ENCODE measurements around the gene YWHAQ. TPM values are rescaled to one million over a fixed set of nuclear protein-coding genes. Genes with fewer than 3 reads are reported as not detected.
"Not testable (repeated sequence)": the region's sequence is repeated elsewhere in the genome, so short reads cannot be mapped to it uniquely, and the experiment has no call there.

Gene YWHAQ
- total RNA-seq, 1 donor from 2014 or later = 102 TPM

DNA sequence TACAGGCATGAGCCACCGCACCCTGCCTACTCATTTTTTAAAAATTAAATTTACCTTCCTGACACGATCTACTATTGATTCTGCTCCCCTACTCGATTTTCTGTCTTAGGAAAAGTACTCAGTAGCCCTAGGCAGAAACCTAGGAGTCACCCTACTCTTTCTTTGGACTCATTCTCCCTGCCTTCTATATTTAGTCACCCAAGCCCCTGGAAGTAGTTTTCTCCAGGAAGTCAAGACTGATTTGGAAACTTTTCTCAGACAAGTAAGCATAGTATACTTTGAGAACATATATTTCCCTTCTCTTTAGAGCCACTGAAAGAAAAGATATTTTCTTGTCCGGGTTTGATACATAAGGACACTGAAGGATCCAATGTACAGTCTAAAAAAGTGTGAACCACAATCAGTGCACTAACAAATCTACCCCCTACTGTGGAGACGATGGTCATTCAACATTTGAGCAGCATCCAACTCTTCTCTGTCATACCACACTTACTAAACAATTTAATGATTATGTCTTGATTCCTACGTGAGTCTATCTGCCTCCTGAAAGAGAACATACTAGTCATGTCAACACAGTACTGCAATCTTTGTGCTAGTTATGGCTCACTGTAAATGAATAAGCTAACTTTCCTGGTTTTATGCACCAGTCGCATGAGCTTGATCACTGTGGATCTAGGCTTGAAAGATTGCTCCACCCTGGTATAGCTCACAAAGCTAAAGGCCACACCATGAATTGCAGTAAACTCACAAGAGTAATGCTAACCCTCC is 19.8 kb downstream of the YWHAQ start:
- intact Hi-C loops (cut with DNase I) = no loop called here
- no peak for ATAC-seq (ENCODE audit: poor library complexity)
- no peak for DNase-seq

GRCh38 chr2:9608491-9608890 is 22.3 kb downstream of the YWHAQ start:
- ATAC-seq (ENCODE audit: poor library complexity) = peak; percentile 16
- intact Hi-C loops (cut with DNase I); DNase-seq: not testable (repeated sequence)

DNA sequence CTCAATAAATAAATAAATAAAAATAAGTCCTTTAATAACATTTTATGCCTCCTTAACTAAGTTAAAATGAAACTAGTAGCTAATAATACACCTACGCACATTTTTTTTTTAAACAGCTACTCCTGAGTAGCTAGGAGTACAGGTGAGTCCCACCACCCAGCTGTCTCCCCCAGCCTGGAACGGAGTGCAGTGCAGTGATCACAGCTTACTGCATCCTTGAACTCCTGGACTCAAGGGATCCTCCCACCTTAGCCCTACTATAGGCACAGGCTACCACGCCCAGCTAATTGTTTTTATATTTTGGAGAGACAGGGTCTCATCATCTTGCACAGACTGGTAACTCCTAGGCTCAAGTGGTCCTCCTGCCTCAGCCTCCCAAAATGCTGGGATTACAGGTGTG is 28.4 kb downstream of the YWHAQ start:
- no peak for ATAC-seq (ENCODE audit: poor library complexity)
- intact Hi-C loops (cut with DNase I) = no loop called here
- no peak for DNase-seq

- ATAC-seq (ENCODE audit: poor library complexity) = no peak
- intact Hi-C loops (cut with DNase I) = no loop called here
- no peak for DNase-seq
Observed at GRCh38 chr2:9601397-9601796, 29.4 kb downstream of the YWHAQ start.

- no peak for ATAC-seq (ENCODE audit: poor library complexity)
- DNase-seq = no peak
- intact Hi-C loops (cut with DNase I) = no loop called here
Observed at GRCh38 chr2:9599430-9599829, 31.4 kb downstream of the YWHAQ start.

DNA sequence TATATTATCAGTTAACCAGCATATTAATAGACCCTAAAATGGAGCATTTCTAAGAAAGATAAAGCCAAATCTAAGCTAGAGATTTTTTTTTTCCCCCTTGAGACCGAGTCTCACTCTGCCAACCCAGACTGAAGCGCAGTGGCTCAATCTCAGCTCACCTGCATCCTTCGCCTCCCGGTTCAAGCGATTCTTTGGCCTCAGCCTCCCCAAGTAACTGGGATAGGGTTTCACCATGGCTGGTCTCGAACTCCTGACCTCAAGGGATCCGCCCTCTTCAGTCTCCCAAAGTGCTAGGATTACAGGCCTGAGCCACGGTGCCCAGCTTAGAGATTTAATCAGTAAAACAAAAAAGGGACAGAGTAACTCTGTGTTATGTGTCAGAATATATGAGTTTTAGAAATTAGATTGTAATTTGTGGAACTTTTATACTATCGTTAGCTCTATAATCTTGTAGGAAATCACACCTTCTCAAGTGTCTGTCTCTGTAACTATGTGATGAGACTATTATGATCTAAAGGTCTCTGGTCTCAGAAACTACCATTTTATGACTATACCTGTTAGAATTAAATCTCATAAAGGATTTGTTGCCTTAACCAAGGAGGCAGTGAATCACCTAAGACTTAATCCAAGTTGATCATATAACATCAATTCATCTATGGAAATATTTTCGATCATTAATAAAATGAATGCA is 34.0 kb downstream of the YWHAQ start:
- DNase-seq (no peak), ATAC-seq (ENCODE audit: poor library complexity) (no peak)
- intact Hi-C loops (cut with DNase I) = no loop called here

DNA sequence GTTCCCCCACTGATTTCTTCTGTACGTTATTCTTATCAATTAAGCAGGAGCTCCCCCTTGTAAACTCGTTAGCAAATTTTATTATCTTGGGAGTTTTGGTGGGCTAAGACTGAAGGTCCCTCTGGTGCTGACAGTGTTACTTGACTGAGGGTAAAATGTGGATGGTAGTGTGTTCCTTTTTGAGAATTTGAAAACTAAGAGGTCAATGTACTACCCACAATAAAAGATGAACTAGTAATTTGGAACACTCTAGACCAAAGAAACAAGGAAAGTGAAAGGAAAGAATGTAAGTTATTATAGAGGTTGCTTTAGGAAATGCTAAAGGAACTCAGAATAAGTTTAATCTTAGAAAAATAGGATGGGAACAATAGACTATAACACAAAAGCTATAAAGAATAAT is 35.1 kb downstream of the YWHAQ start:
- intact Hi-C loops (cut with DNase I) = no loop called here
- ATAC-seq (ENCODE audit: poor library complexity) (no peak), DNase-seq (no peak)

GRCh38 chr2:9595256-9595655 is 35.5 kb downstream of the YWHAQ start:
- ATAC-seq (ENCODE audit: poor library complexity); intact Hi-C loops (cut with DNase I); DNase-seq: not testable (repeated sequence)

- intact Hi-C loops (cut with DNase I) = no loop called here
- DNase-seq = no peak
Observed at GRCh38 chr2:9594366-9595054, 36.3 kb downstream of the YWHAQ start.

GRCh38 chr2:9593925-9594324 is 36.9 kb downstream of the YWHAQ start:
- DNase-seq (no peak), ATAC-seq (ENCODE audit: poor library complexity) (peak; percentile 49)
- intact Hi-C loops (cut with DNase I) = no loop called here

More at GRCh38 chr2:9594366-9595054, 36.3 kb downstream of the YWHAQ start:
- peak; percentile 83 for ATAC-seq (ENCODE audit: poor library complexity)

DNA sequence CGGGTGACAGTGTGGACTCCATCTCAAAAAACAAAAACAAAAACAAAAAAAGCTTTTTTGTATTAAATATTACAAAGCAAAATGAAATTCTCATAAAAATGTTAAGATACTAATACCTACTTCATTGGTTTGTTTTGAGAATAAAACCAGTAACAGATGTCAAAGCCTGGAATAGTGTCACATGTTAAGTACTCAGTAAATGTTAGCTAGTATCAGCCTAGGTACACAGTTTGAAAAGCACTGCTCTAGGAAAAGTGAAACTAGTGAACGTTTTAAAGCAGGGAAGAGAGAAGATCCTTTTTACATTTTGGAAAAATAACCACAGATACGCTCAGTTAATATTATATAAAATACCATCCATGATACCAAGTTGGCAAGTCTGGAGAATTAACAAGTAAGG is 38.1 kb downstream of the YWHAQ start:
- intact Hi-C loops (cut with DNase I) = no loop called here
- ATAC-seq (ENCODE audit: poor library complexity) = no peak

DNA sequence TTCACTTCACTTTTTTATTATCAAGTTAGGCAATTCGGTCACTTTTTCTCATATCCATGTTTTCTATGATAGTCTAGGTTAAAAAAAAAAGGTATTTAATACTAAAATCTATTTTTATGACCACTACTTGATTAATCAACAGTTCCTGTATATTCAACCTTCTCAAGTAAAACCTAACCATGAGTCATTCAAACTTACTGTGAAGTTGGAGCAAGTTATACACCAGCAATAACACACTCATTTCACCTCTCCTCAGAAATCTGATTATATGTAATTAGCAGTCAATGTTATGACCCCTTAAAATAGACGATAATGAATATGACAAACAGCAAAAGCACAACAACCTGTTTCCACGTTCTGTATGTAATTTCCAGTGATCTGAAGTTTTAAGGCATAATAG is 40.2 kb downstream of the YWHAQ start:
- no peak for ATAC-seq (ENCODE audit: poor library complexity)
- intact Hi-C loops (cut with DNase I) = no loop called here
- DNase-seq = no peak

More for the DNA sequence above, 38.1 kb downstream of the YWHAQ start:
- DNase-seq = no peak

- intact Hi-C loops (cut with DNase I) = no loop called here
- DNase-seq (no peak), ATAC-seq (ENCODE audit: poor library complexity) (no peak)
Observed at GRCh38 chr2:9586465-9586864, 44.3 kb downstream of the YWHAQ start.

- intact Hi-C loops (cut with DNase I) = no loop called here
- ATAC-seq (ENCODE audit: poor library complexity) = no peak
- no peak for DNase-seq
Observed at GRCh38 chr2:9585486-9585885, 45.3 kb downstream of the YWHAQ start.

- intact Hi-C loops (cut with DNase I); ATAC-seq (ENCODE audit: poor library complexity); DNase-seq: not testable (repeated sequence)
Observed at GRCh38 chr2:9584902-9585301, 45.9 kb downstream of the YWHAQ start.

DNA sequence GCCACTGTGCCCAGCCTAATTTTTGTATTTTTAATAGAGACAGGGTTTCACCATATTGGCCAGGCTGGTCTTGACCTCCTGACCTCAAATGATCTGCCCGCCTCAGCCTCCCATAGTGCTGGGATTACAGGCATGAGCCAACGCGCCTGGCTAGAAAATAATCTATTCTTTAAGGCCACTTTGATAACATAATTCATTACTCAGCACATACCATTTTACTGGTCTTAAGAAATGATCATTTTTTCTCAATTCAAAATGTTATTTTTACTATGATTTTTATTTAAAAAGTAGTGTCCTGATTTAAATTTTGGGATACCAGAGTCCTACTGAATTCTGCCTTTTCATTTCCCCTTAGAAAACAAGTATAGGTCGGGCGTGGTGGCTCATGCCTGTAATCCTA is 48.2 kb downstream of the YWHAQ start:
- intact Hi-C loops (cut with DNase I) = no loop called here
- ATAC-seq (ENCODE audit: poor library complexity) = no peak
- DNase-seq = no peak

DNA sequence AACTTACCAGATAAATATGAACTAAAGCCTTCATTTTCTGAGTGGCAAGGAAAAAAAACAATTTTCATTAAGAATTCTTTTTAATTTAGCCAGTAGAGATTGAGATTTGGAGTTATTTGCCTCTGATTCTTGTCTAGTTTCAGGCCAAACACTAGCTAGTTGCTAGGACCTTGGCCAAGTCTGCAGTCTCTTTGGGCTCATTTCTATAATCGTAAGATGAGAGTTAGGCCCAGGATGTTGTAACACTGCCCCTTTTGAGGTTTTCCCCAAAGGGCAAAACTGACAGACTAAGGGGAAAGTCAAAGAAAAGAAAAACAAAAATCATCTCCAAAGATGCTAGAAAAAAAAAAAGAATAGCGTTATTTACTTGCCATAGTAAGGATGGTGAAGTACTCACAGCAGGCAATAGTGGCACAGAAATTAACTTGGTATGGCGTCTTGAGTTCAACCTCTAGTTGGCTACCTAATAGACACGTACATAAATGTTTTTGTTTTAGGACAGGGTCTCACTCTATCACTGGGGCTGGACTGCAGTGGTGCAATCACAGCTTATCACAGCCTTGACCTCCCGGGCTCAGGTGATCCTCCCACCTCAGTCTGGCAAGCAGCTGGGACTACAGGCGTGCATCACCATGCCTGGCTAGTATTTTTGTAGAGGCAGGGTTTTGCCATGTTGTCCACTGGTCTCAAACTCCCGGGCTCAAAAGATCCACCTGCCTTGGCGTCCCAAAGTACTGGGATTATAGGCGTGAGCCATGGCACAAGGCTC is 52.1 kb downstream of the YWHAQ start:
- intact Hi-C loops (cut with DNase I) = no loop called here

GRCh38 chr2:9574331-9574730 is 56.5 kb downstream of the YWHAQ start:
- intact Hi-C loops (cut with DNase I) = no loop called here
- DNase-seq (no peak), ATAC-seq (ENCODE audit: poor library complexity) (peak; percentile 28)

More for the DNA sequence above, 52.1 kb downstream of the YWHAQ start:
- DNase-seq = no peak
- peak; percentile 68 for ATAC-seq (ENCODE audit: poor library complexity)

DNA sequence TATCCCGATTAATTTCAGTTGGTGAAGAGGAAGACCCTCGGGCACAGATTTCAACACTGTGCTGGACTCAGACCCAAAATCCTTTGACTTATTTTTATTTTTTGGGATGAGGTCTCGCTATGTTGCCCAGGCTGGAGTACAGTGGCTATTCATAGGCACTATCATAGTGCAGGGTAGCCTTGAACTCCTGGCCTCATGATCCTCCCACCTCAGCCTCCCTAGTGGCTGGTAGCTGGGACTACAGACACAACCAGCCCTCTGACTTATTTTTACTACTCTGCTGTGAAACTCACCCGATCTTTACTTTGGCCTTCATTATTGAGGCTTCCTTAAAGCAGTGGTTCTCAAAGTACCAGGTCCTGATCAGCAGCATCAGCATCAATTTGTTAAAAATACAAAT is 57.0 kb downstream of the YWHAQ start:
- ATAC-seq (ENCODE audit: poor library complexity) (no peak), DNase-seq (no peak)
- intact Hi-C loops (cut with DNase I) = no loop called here
